GM21529 (cell line): ENCODE results near the gene PDCD1.
"Not testable (repeated sequence)": the region's sequence is repeated elsewhere in the genome, so short reads cannot be mapped to it uniquely, and the experiment has no call there.

Experiments used
- ATAC-seq: cut with Tn5 transposase; IDR thresholded peaks from one replicate; pipeline ENCODE4 v1.9.1; 2021; ENCODE audit not compliant: unreplicated experiment

Gene PDCD1

DNA sequence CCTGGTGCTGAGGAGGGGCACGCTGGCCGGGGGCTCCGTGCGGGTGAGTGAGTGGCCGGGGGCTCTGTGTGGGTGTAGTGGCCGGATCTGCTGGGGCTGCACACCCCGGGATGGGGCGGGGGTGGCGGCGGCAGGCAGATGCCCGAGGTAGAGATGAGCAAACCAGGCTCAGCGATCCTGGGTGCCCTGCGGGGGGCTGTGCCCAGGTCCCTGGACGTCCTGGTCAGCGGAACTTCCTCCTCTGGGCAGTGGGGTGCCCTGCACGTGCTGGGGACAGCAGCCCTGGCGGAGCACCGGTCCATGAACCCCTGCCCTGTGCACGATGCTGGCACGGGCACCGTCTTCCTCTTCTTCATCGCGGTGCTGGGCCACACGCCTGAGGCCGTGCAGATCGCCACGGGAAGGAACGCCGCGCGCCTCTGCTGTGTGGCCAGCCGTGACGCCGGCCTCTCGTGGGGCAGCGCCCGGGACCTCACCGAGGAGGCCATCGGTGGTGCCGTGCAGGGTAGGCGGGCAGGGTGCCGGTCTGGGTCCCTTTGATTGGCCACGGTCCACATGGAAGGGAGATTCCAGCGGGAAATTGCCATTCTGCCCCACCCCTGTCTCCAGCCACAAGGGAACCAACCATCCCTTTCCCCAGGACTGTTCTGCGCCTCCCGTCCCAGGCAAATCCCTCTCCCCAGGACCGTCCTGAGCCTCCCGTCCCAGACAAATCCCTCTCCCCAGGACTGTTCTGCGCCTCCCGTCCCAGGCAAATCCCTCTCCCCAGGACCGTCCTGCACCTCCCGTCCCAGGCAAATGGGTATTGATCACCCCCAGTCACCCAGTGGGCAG lies 43.8 kb downstream of the PDCD1 start:
- ATAC-seq: no peak

DNA sequence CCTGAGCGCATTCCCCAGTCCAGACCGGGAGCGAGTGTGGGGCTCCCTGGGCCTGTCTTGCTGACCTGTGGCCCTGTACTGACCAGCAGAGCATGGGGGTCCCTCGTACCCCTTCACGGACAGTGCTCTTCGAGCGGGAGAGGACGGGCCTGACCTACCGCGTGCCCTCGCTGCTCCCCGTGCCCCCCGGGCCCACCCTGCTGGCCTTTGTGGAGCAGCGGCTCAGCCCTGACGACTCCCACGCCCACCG lies 44.4 kb downstream of the PDCD1 start:
- ATAC-seq: no peak

DNA sequence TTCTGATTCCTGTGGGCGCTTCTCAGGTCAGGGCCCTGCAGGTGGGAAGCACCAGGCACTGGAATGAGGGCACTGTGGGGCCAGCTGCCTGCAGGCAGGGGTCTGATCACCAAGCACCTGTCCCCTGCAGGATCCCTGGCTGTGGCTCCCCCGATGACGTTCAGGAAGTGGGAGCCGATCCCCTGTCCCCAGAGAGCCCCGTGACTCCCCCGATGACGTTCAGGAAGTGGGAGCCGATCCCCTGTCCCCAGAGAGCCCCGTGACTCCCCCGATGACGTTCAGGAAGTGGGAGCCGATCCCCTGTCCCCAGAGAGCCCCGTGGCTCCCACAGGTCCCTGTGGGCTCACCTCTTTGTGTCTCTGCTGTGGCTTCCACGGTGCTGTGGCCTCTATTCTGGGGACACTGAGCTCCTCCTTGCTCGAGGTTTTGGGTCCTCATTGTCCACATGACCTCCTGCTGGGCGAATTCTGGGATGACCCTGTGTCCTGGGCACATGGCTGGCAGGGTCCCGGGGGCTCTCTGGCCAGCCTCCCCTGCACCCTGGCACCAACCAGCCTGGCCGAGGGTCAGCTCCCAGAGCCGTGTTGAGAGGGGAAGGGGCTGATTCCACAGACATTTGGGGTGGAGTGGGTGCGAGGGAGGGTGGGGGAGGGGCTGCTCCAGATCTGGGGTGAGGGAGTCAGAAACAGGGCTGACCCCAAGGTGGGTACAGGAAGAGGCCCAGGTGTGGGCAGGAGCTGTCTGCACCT lies 44.9 kb downstream of the PDCD1 start:
- ATAC-seq: no peak

DNA sequence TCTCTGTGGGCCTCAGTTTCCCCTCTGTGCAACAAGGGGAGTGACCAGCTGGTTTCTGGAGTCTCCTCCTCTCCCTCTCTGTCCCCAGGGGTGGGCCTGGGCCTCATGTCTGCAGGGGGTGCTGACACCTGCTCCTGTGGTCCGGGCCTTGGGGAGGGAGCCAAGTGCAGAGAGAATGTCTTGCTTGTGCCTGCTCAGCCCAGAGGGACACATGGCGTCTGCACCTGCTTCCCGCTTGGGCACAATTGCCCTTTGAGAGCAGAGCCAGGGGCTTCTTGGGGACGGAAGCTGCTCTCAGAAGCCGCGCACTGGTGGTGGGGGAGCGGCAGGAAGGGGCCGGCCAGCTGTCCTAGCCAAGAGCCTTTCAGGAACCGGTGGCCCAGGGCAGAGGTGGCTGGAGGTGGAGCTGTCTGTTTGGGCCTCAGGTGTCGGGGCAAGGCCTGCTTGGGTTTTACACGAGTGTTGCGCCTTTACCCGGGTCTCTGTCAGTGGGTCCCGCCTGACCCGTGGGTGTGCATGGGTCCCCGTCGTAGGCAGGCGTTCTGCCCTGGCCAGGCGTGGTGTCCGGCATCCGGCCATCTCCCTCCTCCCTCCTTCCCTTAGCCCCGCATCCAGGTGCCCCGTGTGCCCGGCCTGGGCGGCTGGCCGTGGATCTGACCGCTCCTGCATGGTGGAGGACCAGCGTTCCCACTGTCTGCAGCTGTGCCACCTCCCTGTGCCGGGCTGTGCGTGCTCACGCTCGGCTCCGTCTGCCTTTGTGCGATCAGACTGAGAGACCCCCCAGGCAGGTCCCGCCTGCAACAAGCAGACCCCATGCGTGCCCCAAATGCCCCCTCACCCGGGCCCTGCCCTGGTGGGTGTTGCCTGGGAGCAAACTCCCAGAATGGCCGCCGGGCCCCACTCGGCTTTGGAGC lies 45.7 kb downstream of the PDCD1 start:
- no peak for ATAC-seq

DNA sequence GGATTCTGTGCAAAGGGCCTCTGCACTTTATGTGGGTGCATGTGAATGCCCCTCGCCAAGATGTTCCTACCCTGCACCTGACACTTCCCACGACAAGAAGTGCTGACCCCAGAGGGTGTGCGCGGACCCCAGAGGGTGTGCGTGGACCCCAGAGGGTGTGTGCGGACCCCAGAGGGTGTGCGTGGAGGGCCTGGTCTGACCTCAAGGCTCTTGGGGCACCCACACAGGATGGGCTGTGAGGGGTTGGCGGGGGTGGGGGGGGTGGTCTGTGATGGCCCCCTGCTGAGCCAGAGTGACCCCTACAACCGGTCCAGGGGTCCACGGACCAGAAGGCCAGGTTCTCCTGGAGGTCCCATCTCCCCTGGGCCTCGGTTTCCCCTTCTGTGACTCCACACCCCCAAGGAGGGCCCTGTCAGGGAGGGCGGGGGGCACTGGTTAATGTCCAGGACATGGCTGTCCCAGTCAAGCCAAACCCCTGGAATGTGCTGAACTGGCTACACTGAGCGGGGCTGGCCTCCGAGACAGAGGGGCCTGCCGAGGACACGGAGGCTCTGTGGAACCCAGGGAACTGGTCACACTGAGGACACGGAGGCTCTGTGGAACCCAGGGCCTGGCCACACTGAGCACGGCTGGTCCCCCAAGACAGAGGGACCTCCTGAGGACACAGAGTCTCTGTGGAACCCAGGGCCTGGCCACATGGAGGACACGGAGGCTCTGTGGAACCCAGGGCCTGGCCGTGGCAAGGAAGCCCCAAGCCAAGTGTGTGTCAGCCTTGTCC lies 46.6 kb downstream of the PDCD1 start:
- no peak for ATAC-seq

DNA sequence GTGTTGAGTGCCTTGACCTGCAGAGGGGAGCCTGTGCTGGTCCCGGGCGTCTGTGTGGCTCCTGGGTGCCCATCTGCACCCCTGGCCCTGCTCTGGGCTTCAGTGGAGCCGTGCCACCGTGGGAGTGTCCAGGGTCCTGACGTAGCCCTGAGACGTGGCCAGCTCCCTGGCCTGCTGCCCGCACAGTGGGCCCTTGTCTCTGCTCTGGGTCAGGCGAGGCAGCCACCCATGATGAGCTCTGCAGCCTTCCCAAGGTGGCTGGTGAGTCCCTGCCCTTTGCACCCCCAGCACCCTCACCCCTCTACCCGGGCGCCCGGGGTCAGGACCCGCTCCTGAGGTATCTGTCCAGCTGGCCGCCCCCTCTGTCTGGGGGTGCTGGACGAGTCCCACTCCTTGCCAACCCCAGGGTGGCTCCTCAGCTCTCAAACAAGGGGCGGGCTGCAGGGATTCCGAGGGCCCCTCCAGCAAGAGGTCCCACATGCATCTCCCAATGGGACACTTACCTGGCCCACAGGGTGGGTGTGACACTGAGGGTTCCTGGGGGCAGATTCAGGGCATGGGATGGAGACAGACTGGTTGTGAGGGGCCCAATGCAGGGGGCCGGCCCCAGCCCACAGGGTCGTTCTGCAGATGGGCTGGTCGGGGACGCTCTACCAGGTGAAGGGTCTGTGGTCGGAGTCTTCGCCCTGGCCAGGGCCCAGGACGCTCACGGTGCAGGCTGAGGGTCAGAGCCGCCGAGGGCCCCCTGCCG lies 47.3 kb downstream of the PDCD1 start:
- no peak for ATAC-seq

DNA sequence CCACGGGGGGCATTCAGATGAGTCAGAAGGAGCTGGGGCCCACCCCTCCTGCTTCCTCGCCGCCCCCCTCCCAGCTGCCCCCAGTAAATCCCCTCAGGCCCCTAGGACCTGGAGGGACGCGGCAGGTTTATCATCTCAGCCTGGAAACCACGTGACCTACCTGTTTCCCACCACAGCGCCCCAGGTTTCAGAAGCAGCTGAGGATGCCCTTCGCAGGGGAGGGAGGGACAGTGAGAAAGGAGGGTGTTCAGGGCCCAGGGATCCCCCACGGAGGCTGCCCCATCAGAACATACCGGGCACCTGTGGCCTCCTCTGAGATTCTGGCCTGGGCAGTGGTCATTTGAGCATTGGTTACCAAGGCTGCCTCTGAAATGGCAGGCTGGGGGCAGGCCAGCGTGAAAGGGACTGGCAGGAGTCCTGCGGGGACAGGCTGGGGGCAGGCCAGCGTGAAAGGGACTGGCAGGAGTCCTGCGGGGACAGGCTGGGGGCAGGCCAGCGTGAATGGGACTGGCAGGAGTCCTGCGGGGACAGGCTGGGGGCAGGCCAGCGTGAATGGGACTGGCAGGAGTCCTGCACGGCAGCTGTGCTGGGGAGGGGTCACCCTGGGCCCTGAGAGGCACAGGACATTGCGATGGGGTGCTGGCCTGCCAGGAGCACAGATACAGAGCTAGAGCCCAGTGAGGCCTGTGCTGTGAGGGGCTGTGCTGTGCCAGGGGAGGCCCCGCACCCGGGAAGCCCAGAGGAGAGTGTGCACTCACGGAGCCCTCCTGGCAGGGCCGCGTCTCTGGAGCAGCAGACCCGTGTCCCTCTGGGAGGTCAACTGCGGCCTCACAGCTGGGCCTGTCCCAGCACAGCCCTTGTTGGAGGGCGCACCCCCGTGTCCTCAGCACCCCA lies 48.1 kb downstream of the PDCD1 start:
- no peak for ATAC-seq

DNA sequence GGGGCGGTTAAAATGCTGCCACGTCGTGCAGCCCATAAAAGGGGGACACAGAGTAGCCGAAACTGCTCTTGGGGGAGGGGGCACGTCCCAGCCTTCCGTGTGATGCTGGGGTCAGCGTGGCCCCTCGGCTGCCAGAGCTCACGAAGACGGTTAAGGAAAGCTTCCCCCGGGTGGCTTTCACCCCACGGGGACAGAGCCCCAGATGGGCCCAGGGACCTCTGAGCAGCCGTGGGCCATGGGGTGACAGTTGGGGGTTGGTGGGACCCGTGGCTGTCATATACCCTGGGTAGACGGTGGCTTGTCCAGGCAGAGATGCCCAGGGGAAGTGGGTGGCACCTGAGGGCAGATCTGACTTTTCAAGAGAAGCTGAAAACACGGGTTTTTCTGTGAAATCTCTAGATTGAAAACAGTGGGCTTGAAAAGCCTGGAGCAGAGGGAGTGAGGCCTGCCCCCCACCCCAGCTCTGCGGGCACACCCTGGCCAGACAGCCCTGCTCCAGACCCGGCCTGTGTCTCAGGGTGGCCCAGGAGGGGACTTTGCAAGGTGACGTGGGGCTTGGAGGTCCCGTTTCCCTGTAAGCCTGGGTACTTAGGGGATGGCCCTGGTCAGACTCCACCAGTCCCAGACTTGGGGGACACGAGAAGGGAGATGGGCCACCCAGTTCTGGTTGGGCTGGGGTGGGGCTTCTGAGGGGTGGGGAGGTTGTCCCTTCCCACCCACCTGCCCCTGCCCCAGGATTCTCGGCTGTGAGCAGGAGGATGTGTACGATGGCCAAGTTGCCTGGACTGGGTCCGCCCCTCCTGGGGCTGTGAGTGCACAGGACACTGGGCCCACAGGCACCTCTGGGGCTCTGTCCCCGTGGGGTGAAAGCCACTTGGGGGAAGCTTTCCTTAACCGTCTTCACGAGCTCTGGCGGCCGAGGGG lies 49.0 kb downstream of the PDCD1 start:
- ATAC-seq: no peak

DNA sequence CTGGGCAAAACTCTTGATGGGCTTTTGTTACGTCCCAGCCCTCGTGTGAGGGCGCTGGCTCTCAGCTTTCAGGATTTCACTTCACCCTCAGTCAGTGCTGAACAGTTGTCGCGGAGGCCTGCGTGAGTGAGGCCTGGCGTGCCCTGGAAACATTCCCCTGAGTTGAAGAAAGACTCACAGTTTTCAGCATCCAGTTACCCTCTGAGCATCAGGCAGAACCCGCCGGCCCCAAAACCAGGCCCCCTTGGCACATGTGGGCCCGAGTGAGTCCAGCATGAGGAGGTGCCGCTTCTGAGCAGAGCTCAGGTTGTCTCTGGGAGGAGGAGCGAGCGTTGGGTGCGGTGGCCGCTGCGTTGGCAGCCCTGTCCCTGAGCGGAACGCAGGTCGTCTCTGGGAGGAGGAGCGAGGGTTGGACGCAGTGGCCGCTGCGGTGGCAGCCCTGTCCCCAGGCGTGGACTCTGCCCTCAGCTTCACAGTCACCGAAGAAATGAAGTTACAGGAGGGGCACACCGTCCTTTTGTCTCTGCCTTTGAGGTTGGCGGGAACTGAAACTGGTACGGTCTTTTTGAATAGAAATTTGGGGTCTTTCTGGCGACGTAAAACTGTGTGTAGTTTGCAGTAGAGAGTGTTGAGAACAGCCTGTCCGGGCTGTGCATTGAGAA lies 49.8 kb downstream of the PDCD1 start, which contains the start of gene NEU4:
NEU4 (plus strand) TSS at position 473 of the 662 bp plus-strand sequence. CDS start 5,292 bp downstream, outside the sequence.
- ATAC-seq: no peak

DNA sequence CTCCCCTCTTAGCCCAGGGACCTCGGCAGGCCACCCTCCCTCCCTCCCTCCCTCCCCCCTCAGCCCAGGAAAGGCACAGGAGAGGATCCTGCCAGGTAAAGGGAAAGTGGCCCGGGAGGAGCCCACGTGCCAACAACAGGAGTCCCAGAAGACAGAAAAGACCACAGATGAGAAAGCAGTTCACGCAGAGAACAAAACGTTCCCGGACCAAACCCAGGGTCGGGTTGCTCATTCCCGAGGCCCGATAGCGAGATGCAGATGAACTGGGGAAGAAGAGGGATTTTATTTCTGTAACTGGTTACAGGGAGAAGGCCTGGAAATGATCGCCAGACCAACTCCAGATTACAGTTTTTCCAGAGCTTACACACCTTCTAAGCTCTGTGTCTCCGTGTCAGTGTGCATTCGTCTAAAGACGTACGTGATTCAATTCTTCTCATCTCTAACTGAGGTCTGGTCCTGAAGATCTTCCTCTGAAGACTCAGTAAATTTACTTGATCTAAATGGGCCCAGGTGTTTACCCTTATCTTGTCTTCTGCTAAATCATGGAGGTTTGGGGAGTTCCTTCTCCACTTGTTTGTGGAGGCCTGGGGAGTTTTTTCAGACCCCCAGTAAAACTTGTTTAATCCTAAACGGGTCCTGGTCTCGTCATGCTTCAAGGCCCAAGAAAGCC lies 50.5 kb downstream of the PDCD1 start:
- no peak for ATAC-seq

DNA sequence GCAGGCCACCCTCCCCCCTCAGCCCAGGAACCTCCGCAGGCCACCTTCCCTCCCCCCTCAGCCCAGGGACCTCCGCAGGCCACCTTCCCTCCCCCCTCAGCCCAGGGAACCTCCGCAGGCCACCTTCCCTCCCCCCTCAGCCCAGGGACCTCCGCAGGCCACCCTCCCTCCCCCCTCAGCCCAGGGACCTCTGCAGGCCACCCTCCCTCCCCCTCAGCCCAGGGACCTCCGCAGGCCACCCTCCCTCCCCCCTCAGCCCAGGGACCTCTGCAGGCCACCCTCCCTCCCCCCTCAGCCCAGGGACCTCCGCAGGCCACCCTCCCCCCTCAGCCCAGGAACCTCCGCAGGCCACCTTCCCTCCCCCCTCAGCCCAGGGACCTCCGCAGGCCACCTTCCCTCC lies 52.5 kb downstream of the PDCD1 start:
- ATAC-seq: not testable (repeated sequence)

DNA sequence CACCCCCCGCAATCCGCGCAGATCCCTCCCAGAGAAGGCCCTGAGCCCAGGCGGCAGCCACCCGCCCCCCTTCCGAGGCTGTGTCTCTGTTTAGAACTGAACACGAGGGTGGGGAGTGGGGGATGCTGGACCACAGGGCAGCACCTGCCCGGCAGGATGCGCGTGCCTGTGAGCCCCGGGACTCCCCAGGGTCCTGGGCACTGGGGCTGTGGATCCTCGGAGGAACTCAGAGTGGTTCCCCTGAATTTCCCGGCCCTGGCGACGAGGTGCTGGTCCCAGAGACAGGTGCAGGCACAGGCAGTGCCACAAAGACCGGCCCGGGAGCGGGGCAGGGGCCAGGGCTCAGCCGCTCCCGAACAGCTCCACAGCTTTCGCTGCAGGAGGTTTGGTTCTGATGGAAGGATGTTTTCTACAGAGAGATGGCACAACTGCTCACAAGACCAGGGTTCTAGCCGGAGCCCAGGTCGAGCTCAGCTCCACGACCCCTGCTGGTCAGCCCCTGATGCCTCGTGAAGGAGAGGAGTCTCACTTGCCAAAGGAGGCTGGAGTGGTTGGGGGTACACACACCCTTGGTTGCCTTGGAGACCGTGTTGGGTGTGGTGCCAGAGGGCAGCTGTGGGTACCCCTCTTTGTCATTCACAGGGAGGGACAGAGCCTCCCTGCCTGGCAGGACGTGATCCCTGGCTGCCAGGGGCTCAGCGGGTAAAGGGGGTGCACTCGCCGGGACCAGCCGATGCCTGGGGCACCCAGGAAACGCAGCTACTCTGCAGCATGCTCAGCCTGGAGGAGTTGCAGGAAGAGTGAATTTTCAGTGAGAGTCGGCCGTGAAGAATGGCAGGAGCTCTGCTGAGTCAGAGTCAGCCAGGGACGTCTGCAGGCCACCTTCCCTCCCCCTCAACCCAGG lies 54.1 kb downstream of the PDCD1 start:
- ATAC-seq: no peak

DNA sequence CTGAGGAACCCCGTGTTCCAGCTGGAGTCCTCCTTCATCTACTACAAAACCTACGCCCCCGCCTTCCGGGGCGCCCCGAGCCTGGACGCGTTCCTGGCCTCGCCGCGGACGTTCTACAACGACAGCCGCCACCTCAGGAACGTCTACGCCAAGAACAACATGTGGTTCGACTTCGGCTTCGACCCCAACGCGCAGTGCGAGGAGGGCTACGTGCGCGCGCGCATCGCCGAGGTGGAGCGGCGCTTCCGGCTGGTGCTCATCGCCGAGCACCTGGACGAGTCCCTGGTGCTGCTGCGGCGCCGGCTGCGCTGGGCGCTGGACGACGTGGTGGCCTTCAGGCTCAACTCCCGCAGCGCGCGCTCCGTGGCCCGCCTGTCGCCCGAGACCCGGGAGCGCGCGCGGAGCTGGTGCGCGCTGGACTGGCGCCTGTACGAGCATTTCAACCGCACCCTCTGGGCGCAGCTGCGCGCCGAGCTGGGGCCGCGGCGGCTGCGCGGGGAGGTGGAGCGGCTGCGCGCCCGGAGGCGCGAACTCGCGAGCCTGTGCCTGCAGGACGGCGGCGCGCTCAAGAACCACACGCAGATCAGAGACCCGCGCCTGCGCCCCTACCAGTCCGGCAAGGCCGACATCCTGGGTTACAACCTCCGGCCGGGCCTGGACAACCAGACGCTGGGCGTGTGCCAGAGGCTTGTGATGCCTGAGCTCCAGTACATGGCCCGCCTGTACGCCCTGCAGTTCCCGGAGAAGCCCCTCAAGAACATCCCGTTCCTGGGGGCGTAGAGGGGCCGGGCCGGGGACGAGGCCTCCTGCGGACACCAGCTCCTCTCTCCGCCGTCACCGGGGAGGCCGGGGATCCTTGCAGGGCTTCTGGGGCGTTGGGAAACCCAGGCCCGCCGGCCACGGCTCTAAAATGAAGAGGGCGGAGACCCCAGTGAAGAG lies 55.0 kb downstream of the PDCD1 start:
- peak; percentile 47 for ATAC-seq

DNA sequence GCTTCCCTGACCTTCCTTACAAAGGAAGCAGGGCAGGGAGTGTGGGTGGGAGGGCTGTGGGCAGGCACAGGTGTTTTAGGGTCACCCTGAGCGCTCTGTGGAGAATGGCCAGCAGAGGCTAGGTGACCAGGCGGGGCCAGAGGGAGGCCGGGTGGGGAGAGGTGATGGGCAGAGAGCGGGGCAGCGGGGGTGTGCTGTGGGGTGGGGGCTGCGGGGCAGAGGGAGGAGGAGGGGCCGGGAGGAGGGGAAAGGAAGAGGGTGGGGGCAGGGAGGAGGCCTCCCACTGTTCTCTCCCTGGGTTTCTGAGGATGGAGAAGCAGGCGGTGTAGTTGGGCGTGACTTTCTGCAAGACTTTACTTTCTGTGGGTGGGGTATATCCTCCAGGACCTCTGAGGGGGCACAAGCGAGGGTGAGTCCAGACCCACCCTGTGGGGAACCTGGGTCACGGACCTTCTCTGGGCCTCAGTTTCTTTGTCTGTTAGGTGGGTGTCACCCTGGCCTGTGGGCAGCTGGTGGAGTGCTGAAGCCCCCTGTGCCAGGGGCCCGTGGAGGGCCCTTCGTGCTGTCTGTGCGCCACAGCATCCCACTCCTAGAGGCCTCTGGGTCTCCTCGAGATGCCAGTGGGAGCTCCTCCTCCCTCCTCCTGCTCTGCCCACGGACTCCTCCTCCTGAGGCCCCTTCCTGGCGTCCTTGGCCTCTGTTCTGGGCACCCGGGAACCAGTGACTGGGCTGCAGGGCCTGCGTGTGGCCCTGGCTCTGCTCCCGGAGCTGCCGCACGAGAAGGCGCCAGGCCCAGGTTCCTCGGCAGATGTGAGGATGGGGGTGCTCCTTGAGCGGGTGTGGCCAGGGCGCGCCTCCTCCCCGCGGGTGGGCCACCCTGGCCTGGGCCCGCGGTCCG lies 56.0 kb downstream of the PDCD1 start:
- ATAC-seq: no peak
